KMS-11 (cell line): ENCODE measurements around the gene TBC1D22B.

ENCODE experiments used
- H2AFZ ChIP-seq: fragments of 200-600 bp; sonication (generic); 2 replicates; pipeline ENCODE4 v1.6.1; 2016; ENCODE audit warnings: antibody characterized with exemption, mixed run types, low read depth
- H3K27ac ChIP-seq: fragments of 200-600 bp; sonication (generic); 2 replicates; pipeline ENCODE4 v1.6.1; 2016; ENCODE audit warnings: mild to moderate bottlenecking, mixed run types
- H3K27me3 ChIP-seq: fragments of 200-600 bp; sonication (generic); 2 replicates; pipeline ENCODE4 v1.6.1; 2017; ENCODE audit warnings: mild to moderate bottlenecking, low read depth, mixed run types, moderate library complexity; ENCODE audit not compliant: insufficient read depth
- H3K36me3 ChIP-seq: fragments of 200-600 bp; sonication (generic); 2 replicates; pipeline ENCODE4 v1.6.1; 2017; ENCODE audit warnings: mild to moderate bottlenecking, mixed run types; ENCODE audit not compliant: insufficient read depth
- H3K4me1 ChIP-seq: fragments of 200-600 bp; sonication (generic); 2 replicates; pipeline ENCODE4 v1.6.1; 2016; ENCODE audit warnings: mild to moderate bottlenecking, low read depth, mixed run types; ENCODE audit not compliant: poor library complexity, severe bottlenecking
- H3K4me2 ChIP-seq: fragments of 200-600 bp; sonication (generic); 2 replicates; pipeline ENCODE4 v1.7.0; 2016; ENCODE audit warnings: mild to moderate bottlenecking, mixed run types
- H3K4me3 ChIP-seq: fragments of 200-600 bp; sonication (generic); IDR thresholded peaks from 2 replicates; pipeline ENCODE4 v1.6.1; 2017; ENCODE audit warnings: low read depth, low read length, mixed read lengths; ENCODE audit not compliant: insufficient read depth
- H3K79me2 ChIP-seq: fragments of 200-600 bp; sonication (generic); 2 replicates; pipeline ENCODE4 v1.6.1; 2016; ENCODE audit warnings: low read depth, mixed run types; ENCODE audit not compliant: insufficient read depth
- H3K9ac ChIP-seq: fragments of 200-600 bp; sonication (generic); 2 replicates; pipeline ENCODE4 v1.6.1; 2016; ENCODE audit warnings: mild to moderate bottlenecking, mixed run types
- H4K20me1 ChIP-seq: fragments of 200-600 bp; sonication (generic); 2 replicates; pipeline ENCODE4 v1.6.1; 2016; ENCODE audit warnings: mild to moderate bottlenecking, mixed run types; ENCODE audit not compliant: insufficient read depth
- TF ChIP-seq, protein P1 (sequence below): fragments of 200-600 bp; sonication (generic); conservative IDR thresholded peaks from 2 replicates; pipeline ENCODE4 v1.6.1; 2017; ENCODE audit warnings: low read depth, mild to moderate bottlenecking, antibody characterized with exemption, low read length, moderate library complexity, mixed read lengths

Gene TBC1D22B

DNA sequence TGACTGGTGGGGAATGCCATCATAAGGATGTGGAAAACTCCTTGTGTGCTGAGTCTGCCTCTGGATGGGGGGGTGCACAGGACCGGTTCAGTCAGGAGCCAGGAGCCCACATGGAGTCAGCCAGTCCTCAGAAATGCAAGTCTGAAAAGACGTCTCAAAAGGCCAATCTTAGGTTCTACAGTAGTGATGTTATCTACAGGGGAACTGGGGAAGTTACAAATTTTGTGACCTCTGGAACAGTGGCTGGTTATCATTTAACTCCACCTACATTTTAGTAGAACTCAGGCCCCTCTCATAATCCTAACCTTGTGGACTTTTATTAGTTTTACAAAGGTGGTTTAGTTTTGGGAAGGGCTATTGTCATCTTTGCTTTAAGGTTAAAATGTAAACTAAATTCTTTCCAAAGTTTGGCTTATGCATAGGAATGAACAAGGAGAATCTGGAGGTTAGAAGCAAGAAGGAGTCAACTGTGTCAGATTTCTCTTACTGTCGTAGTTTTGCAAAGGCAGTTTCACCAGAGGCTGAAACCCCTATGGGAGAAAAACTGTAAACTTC lies 13.7 kb upstream of the TBC1D22B start:
- H3K4me2 ChIP-seq = no peak overlapping the region
- H3K4me1 ChIP-seq = peaks cover 13% of the 10 kb centered on the region
- TF ChIP-seq, protein P1, sequence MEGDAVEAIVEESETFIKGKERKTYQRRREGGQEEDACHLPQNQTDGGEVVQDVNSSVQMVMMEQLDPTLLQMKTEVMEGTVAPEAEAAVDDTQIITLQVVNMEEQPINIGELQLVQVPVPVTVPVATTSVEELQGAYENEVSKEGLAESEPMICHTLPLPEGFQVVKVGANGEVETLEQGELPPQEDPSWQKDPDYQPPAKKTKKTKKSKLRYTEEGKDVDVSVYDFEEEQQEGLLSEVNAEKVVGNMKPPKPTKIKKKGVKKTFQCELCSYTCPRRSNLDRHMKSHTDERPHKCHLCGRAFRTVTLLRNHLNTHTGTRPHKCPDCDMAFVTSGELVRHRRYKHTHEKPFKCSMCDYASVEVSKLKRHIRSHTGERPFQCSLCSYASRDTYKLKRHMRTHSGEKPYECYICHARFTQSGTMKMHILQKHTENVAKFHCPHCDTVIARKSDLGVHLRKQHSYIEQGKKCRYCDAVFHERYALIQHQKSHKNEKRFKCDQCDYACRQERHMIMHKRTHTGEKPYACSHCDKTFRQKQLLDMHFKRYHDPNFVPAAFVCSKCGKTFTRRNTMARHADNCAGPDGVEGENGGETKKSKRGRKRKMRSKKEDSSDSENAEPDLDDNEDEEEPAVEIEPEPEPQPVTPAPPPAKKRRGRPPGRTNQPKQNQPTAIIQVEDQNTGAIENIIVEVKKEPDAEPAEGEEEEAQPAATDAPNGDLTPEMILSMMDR = no peak

DNA sequence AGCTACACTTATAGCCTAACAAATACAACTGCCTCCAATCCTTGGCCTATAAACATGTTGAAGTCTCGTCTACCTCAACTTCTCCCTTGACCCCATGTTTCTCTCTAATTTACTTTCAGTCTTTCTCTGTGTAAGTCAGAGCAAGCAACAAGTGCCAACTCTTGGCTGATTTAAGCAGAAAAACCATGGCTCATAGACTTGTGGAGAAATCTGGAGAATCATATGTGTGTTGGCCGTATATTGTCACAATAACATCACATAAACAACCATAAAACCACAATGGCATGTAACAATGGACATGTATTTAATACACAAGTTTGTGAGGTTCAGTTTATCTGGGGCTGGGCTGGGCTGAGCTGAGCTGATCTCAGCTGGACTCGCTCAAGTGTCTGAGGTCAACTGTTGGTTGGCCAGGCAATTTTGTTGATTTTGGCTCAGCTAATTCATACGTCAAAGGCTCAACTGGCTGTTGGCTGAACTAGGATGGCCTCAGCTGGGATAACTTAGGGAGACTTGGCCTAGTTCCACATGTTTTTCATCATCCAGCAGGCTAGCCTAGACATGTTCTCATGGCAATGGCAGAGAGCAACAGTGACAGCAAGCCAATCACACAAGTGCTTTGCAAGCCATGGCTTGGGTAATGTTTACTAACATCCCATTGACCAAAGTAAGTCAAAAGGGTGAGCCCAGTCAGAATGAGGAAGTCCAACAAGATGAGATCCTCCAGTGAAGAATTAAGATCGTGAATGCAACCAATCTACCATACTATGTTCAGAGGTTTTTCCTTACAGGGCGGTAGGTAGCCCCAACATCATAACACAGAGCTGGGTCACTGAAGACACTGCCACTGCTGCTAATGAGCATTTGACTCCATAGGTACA lies 12.9 kb upstream of the TBC1D22B start:
- no peaks in the 10 kb centered on the region for H4K20me1 ChIP-seq
- no peak overlapping the region for H3K27ac ChIP-seq
- no peaks in the 10 kb centered on the region for H3K36me3 ChIP-seq
- H3K9ac ChIP-seq = no peak overlapping the region
- no peak overlapping the region for H3K4me2 ChIP-seq
- no peaks in the 10 kb centered on the region for H3K27me3 ChIP-seq
- TF ChIP-seq, protein P1 = no peak
- H2AFZ ChIP-seq = no peak overlapping the region
- no peaks in the 10 kb centered on the region for H3K79me2 ChIP-seq
- H3K4me1 ChIP-seq = peaks cover 10% of the 10 kb centered on the region
- no peak overlapping the region for H3K4me3 ChIP-seq

More for the DNA sequence above, 13.7 kb upstream of the TBC1D22B start:
- no peak overlapping the region for H2AFZ ChIP-seq
- H3K36me3 ChIP-seq = no peaks in the 10 kb centered on the region
- H3K27ac ChIP-seq = no peak overlapping the region
- H3K27me3 ChIP-seq = no peaks in the 10 kb centered on the region
- no peaks in the 10 kb centered on the region for H4K20me1 ChIP-seq
- H3K4me3 ChIP-seq = no peak overlapping the region
- no peaks in the 10 kb centered on the region for H3K79me2 ChIP-seq
- no peak overlapping the region for H3K9ac ChIP-seq

DNA sequence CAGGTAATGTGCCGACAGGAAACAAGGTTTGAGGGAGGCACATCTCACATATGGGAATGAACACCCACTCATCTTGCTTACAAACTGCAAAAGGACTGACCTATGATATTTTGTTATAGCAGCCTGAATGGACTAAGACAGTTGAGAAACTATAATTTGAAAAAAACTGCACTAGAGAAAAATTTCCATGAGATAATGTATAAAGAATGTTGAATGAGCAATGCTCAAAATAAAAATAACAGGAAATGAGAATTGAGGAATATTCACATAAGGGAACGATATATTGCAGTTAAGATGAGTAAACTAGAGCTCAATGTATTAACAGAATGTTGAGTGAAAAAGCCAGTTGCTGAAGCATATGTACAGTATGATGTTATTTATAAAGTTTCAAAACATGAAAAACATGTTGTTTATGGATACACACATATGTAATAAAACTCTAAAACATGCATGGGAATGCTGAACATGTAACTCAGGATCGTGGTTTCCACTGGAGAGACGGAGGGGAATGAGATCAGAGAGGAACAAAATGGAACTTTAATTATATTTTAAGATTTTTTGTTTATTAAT lies 6.3 kb upstream of the TBC1D22B start:
- no peak overlapping the region for H3K4me2 ChIP-seq
- no peaks in the 10 kb centered on the region for H3K4me1 ChIP-seq
- no peak overlapping the region for H3K9ac ChIP-seq

DNA sequence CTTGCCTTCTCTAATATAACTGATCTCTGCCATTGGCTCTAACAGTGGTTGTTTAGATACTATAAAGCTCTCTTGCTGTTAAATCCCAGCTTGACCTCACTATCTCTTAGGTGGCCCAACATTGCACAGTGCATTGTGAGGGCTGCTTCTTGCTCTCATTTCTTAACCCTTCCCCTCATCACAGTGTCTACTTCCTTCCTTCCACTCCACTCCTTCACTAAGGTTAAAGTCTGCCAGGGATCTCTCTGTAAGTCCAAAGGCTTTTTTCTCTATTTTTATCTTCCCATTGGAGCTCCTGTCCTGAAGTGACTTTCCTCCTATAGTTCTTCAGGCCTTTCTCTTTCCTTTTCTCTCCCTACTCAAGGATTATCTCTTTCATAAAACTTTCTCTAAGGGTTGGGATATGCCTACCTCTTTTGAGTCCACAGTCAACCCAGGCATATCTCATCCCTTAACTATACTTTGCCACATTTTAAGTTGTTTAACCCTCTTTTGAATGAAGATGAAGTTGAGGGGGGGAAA lies 4.0 kb upstream of the TBC1D22B start:
- H2AFZ ChIP-seq = no peak overlapping the region
- TF ChIP-seq, protein P1 = no peak
- no peak overlapping the region for H3K4me2 ChIP-seq
- H3K27ac ChIP-seq = no peak overlapping the region
- peaks cover 5% of the 10 kb centered on the region; the same call in 1 of the 2 replicates for H3K79me2 ChIP-seq
- no peaks in the 10 kb centered on the region for H4K20me1 ChIP-seq
- peaks cover 9% of the 10 kb centered on the region for H3K4me1 ChIP-seq
- no peak overlapping the region for H3K4me3 ChIP-seq
- H3K27me3 ChIP-seq = peaks cover 5% of the 10 kb centered on the region; the same call in 1 of the 2 replicates
- no peak overlapping the region for H3K9ac ChIP-seq
- H3K36me3 ChIP-seq = no peaks in the 10 kb centered on the region

More for the DNA sequence above, 6.3 kb upstream of the TBC1D22B start:
- no peaks in the 10 kb centered on the region for H4K20me1 ChIP-seq
- H3K36me3 ChIP-seq = no peaks in the 10 kb centered on the region
- H3K27ac ChIP-seq = no peak overlapping the region
- no peak overlapping the region for H2AFZ ChIP-seq
- no peak overlapping the region for H3K4me3 ChIP-seq
- TF ChIP-seq, protein P1 = no peak
- H3K79me2 ChIP-seq = no peaks in the 10 kb centered on the region
- peaks cover 4% of the 10 kb centered on the region; the same call in 1 of the 2 replicates for H3K27me3 ChIP-seq
